T-helper 22 cell (primary cell): ENCODE measurements around the gene SNCG.
"Not testable (repeated sequence)": the region's sequence is repeated elsewhere in the genome, so short reads cannot be mapped to it uniquely, and the experiment has no call there.

Experiments used
- DNase-seq: peaks from one replicate; pipeline ENCODE4 v3.0.0-alpha.2; 2020; ENCODE audit warnings: low read depth

SNCG gene

GRCh38 chr10:86979296-86979818, 21.0 kb downstream of the SNCG start:
- no peak for DNase-seq

- DNase-seq: no peak
These were observed 21.6 kb downstream of the SNCG start for GRCh38 chr10:86979977-86980448.

GRCh38 chr10:86981020-86981419, 22.6 kb downstream of the SNCG start:
- DNase-seq: not testable (repeated sequence)

GRCh38 chr10:86981716-86982115, 23.3 kb downstream of the SNCG start:
- DNase-seq: no peak

- not testable (repeated sequence) for DNase-seq
These were observed 26.1 kb downstream of the SNCG start for GRCh38 chr10:86984498-86984897.

GRCh38 chr10:86988520-86988919, 30.1 kb downstream of the SNCG start:
- no peak for DNase-seq

GRCh38 chr10:86991362-86991761, 33.0 kb downstream of the SNCG start:
- DNase-seq: not testable (repeated sequence)

- DNase-seq: no peak
These were observed 34.1 kb downstream of the SNCG start for GRCh38 chr10:86992456-86992855.

GRCh38 chr10:86992929-86993328, 34.5 kb downstream of the SNCG start:
- no peak for DNase-seq

- not testable (repeated sequence) for DNase-seq
These were observed 41.5 kb downstream of the SNCG start for GRCh38 chr10:86999802-87000403.

GRCh38 chr10:87000491-87000890, 42.1 kb downstream of the SNCG start:
- no peak for DNase-seq

- not testable (repeated sequence) for DNase-seq
These were observed 48.7 kb downstream of the SNCG start for GRCh38 chr10:87007124-87007523.

- not testable (repeated sequence) for DNase-seq
These were observed 49.3 kb downstream of the SNCG start for GRCh38 chr10:87007674-87008073.

- not testable (repeated sequence) for DNase-seq
These were observed 49.9 kb downstream of the SNCG start for GRCh38 chr10:87008303-87008702.

- not testable (repeated sequence) for DNase-seq
These were observed 50.8 kb downstream of the SNCG start for GRCh38 chr10:87009134-87009696.
